IMR-90 (cell line): ENCODE data around the gene PLS1. TPM values are rescaled to one million over a fixed set of nuclear protein-coding genes. Genes with fewer than 3 reads are reported as not detected.

Experiments used
- ATAC-seq: fragments of 200-7000 bp; cut with Tn5 transposase; 2 replicates; pipeline ENCODE4 v1.9.1; 2020; ENCODE audit warnings: low read depth, mild to moderate bottlenecking, moderate library complexity
- BruUV-seq: library from RNA; stranded (reverse); fragments of 400-500 nt; replicated peaks from 2 replicates; lab custom pipeline; 2021; lab: Mats Ljungman, UMichigan
- CTCF ChIA-PET: fragments of 300-600 bp; formaldehyde crosslinking; extraction: SDS; loops from one replicate; lab custom pipeline; 2021; ENCODE audit warnings: antibody characterized with exemption; lab: Yijun Ruan, JAX
- POLR2A ChIA-PET: fragments of 300-600 bp; sonication (Branson Sonifier 250); formaldehyde crosslinking; loops from one replicate; lab custom pipeline; 2022; ENCODE audit warnings: antibody characterized with exemption; ENCODE audit not compliant: unreplicated experiment; lab: Charles Lee
- DNase-seq: peaks from one replicate; pipeline ENCODE4 v3.0.0; 2013
- H2AFZ ChIP-seq: replicated peaks from 2 replicates; pipeline ENCODE3; 2013; ENCODE audit warnings: low read length, mild to moderate bottlenecking; ENCODE audit not compliant: poor library complexity
- H2AK5ac ChIP-seq: 2 replicates; pipeline ENCODE4 v1.6.1; 2013; ENCODE audit warnings: low read depth, low read length, inconsistent platforms
- H2AK9ac ChIP-seq: replicated peaks from 2 replicates; pipeline ENCODE3; 2013; ENCODE audit warnings: mild to moderate bottlenecking, low read depth, low read length, moderate library complexity; ENCODE audit not compliant: poor library complexity
- H2BK120ac ChIP-seq: 2 replicates; pipeline ENCODE4 v1.6.1; 2013; ENCODE audit warnings: low read depth, low read length, inconsistent platforms
- H2BK15ac ChIP-seq: 3 replicates; pipeline ENCODE4 v1.6.1; 2013; ENCODE audit warnings: low read depth, low read length, inconsistent platforms
- H2BK20ac ChIP-seq: 2 replicates; pipeline ENCODE4 v1.6.1; 2013; ENCODE audit warnings: low read depth, mild to moderate bottlenecking, inconsistent platforms, low read length, moderate library complexity
- H2BK5ac ChIP-seq: 2 replicates; pipeline ENCODE4 v1.6.1; 2013; ENCODE audit warnings: mild to moderate bottlenecking, low read depth, low read length, inconsistent platforms; ENCODE audit not compliant: poor library complexity, severe bottlenecking
- H3K14ac ChIP-seq: replicated peaks from 2 replicates; pipeline ENCODE4 v1.6.1; 2013; ENCODE audit warnings: low read depth, low read length, inconsistent platforms
- H3K18ac ChIP-seq: 2 replicates; pipeline ENCODE4 v1.6.1; 2013; ENCODE audit warnings: low read depth, low read length, control low read depth
- H3K23ac ChIP-seq: 2 replicates; pipeline ENCODE4 v1.6.1; 2013; ENCODE audit warnings: low read depth, low read length, inconsistent platforms
- H3K27ac ChIP-seq: 2 replicates; pipeline ENCODE4 v1.5.1; 2013; ENCODE audit warnings: mild to moderate bottlenecking, control low read depth, low read length; ENCODE audit not compliant: insufficient read depth
- H3K27me3 ChIP-seq: 2 replicates; pipeline ENCODE4 v1.6.1; 2013; ENCODE audit warnings: low read length; ENCODE audit not compliant: control insufficient read depth, insufficient read depth
- H3K36me3 ChIP-seq: 2 replicates; pipeline ENCODE4 v1.6.1; 2013; ENCODE audit warnings: low read length, mixed read lengths; ENCODE audit not compliant: control insufficient read depth, insufficient read depth
- H3K4ac ChIP-seq: 2 replicates; pipeline ENCODE4 v1.6.1; 2013; ENCODE audit warnings: low read depth, low read length, inconsistent platforms
- H3K4me1 ChIP-seq: 2 replicates; pipeline ENCODE4 v1.6.1; 2013; ENCODE audit warnings: low read length, mixed read lengths; ENCODE audit not compliant: control insufficient read depth, insufficient read depth
- H3K4me2 ChIP-seq: 2 replicates; pipeline ENCODE4 v1.6.1; 2013; ENCODE audit warnings: low read depth, mild to moderate bottlenecking, control low read depth, low read length, moderate library complexity
- H3K4me3 ChIP-seq: 2 replicates; pipeline ENCODE4 v1.5.1; 2013; ENCODE audit warnings: low read depth, mild to moderate bottlenecking, control low read depth, low read length, moderate library complexity; ENCODE audit not compliant: insufficient read depth
- H3K56ac ChIP-seq: 2 replicates; pipeline ENCODE4 v1.6.1; 2013; ENCODE audit warnings: low read length, inconsistent platforms; ENCODE audit not compliant: insufficient read depth; ENCODE audit errors: extremely low read depth
- H3K79me1 ChIP-seq, 2 experiments: 2 replicates each; pipeline ENCODE4 v1.6.1; 2013; ENCODE audit warnings: low read length in 2 of 2, inconsistent platforms in 1 of 2, low read depth in 1 of 2
- H3K9ac ChIP-seq: 2 replicates; pipeline ENCODE4 v1.6.1; 2013; ENCODE audit warnings: low read depth, low read length, control low read depth
- H3K9me1 ChIP-seq: 2 replicates; pipeline ENCODE4 v1.6.1; 2013; ENCODE audit warnings: low read length, inconsistent platforms; ENCODE audit not compliant: insufficient read depth
- H3K9me3 ChIP-seq: 2 replicates; pipeline ENCODE4 v1.6.1; 2013; ENCODE audit warnings: low read length; ENCODE audit not compliant: control insufficient read depth, insufficient read depth
- H4K20me1 ChIP-seq: 2 replicates; pipeline ENCODE4 v1.6.1; 2013; ENCODE audit warnings: low read length, inconsistent platforms; ENCODE audit not compliant: insufficient read depth
- H4K5ac ChIP-seq: 2 replicates; pipeline ENCODE4 v1.6.1; 2013; ENCODE audit warnings: mild to moderate bottlenecking, low read depth, low read length, control low read depth
- H4K8ac ChIP-seq, 2 experiments: 2 replicates each; pipeline ENCODE4 v1.6.1; 2013; ENCODE audit warnings: low read depth in 2 of 2, low read length in 2 of 2, control low read depth in 1 of 2, inconsistent platforms in 1 of 2
- H4K91ac ChIP-seq: 2 replicates; pipeline ENCODE4 v1.6.1; 2013; ENCODE audit warnings: low read depth, low read length, inconsistent platforms; ENCODE audit not compliant: insufficient read depth
- CEBPB ChIP-seq: IDR thresholded peaks from 2 replicates; pipeline ENCODE4 v1.6.1; 2012; ENCODE audit warnings: low read depth, low read length, improper control_type of control experiment
- NFE2L2 ChIP-seq: fragments of 150-350 bp; IDR thresholded peaks from 2 replicates; pipeline ENCODE4 v1.6.1; 2016; ENCODE audit warnings: low read depth, mild to moderate bottlenecking, low read length
- RFX5 ChIP-seq: IDR thresholded peaks from 2 replicates; pipeline ENCODE4 v1.8.0; 2012; ENCODE audit warnings: low read depth, mild to moderate bottlenecking, low read length, moderate library complexity
- USF2 ChIP-seq: fragments of 150-350 bp; IDR thresholded peaks from 2 replicates; pipeline ENCODE4 v1.6.1; 2017; ENCODE audit warnings: mild to moderate bottlenecking, antibody characterized with exemption, low read length, low read depth
- WGBS, 2 experiments: methylation state at CpG; one replicate each; pipeline versions ENCODE4 v1.1.5 to v1.1.7; 2013; ENCODE audit warnings: missing lambda C conversion rate in 2 of 2; ENCODE audit not compliant: insufficient read length in 1 of 2; ENCODE audit errors: extremely low coverage in 2 of 2; 5-methylcytosine and 5-hydroxymethylcytosine counted together
- dilution Hi-C: fragments of 300-500 bp; cut with HindIII; formaldehyde crosslinking; loops from one replicate; pipeline ENCODE4 v1.14.3; 2018; ENCODE audit warnings: low sequenced_read_pairs; ENCODE audit not compliant: unreplicated experiment
- in situ Hi-C: fragments of 300-500 bp; cut with MboI; formaldehyde crosslinking; loops from 3 replicates; pipeline ENCODE4 v1.14.3; 2019; ENCODE audit warnings: low sequenced_read_pairs, inconsistent platforms, mixed read lengths
- intact Hi-C: fragments of 100-400 bp; cut with micrococcal nuclease; formaldehyde crosslinking; loops from 2 replicates; pipeline ENCODE4 v1.10.0; 2022
- polyA plus RNA-seq, 3 experiments: library from polyadenylated mRNA; depleted of rRNA; stranded (reverse); fragments of >200 nt; gene quantifications; 2 replicates each; pipeline ENCODE4 v1.2.3, GENCODE V29; 2012; ENCODE audit warnings: low replicate concordance in 1 of 3
- total RNA-seq: library from RNA; depleted of rRNA; stranded (reverse); fragments of >200 nt; gene quantifications from 2 replicates; pipeline ENCODE4 v1.2.3, GENCODE V29; 2012

PLS1 gene
- total and polyA plus RNA-seq, 2 of the 4 experiments (the other 2 are of a cell fraction), result 0.29 to 0.90 TPM

GRCh38 chr3:142670120-142670519 is 73.9 kb downstream of the PLS1 start:
- H3K27ac ChIP-seq, result no peak overlapping the region
- no peak overlapping the region for H2BK120ac ChIP-seq
- H3K9ac ChIP-seq, result no peak overlapping the region
- H3K4ac ChIP-seq, result no peak overlapping the region
- no peak overlapping the region for H2AFZ ChIP-seq
- H3K27me3 ChIP-seq, result no peaks in the 10 kb centered on the region
- H2AK9ac ChIP-seq, result no peak overlapping the region
- in situ Hi-C loops (no loop called here), intact Hi-C loops (no loop called here), dilution Hi-C loops (no loop called here)
- no peak overlapping the region for H4K8ac ChIP-seq
- no peak overlapping the region for H4K5ac ChIP-seq
- no peaks in the 10 kb centered on the region for H3K9me3 ChIP-seq
- H4K20me1 ChIP-seq, result no peaks in the 10 kb centered on the region
- H3K79me1 ChIP-seq, result no peaks in the 10 kb centered on the region
- TF ChIP-seq RFX5 (no peak), NFE2L2 (no peak), USF2 (no peak), CEBPB (no peak)
- H3K14ac ChIP-seq, result no peak overlapping the region
- no peak overlapping the region for H3K4me2 ChIP-seq
- H3K23ac ChIP-seq, result no peak overlapping the region
- no peak overlapping the region for H2BK5ac ChIP-seq
- no peaks in the 10 kb centered on the region for H3K9me1 ChIP-seq
- no TSS peak for BruUV-seq
- WGBS, 2 experiments, result no CpG with 5 or more reads among the region's 1 CpG
- no peak overlapping the region for H2BK15ac ChIP-seq
- H2BK20ac ChIP-seq, result no peak overlapping the region
- no peaks in the 10 kb centered on the region for H3K4me1 ChIP-seq
- H4K91ac ChIP-seq, result no peak overlapping the region
- H3K4me3 ChIP-seq, result no peak overlapping the region
- no peak overlapping the region for H2AK5ac ChIP-seq
- no peaks in the 10 kb centered on the region for H3K36me3 ChIP-seq
- no peak for ATAC-seq
- H3K56ac ChIP-seq, result no peak overlapping the region
- DNase-seq, result no peak
- ChIA-PET POLR2A (no interaction called here), CTCF (interaction anchor here (1.1 kb wide), 1 partner anchor 11 kb away, joined by 3 read pairs; no protein-coding TSS in a partner anchor)
- no peak overlapping the region for H3K18ac ChIP-seq
